HAP-1 (cell line): ENCODE measurements around the gene ZDHHC7.

ENCODE experiments used
- DNase-seq, 2 experiments: peaks; one replicate each; pipeline ENCODE4 v3.0.0-alpha.2; 2016 to 2020; ENCODE audit warnings: low spot score in 2 of 2
- H3K27me3 ChIP-seq: fragments of 250-450 bp; sonication (Bioruptor Pico); 2 replicates; pipeline ENCODE4 v1.5.1; 2020; ENCODE audit warnings: low read depth, mild to moderate bottlenecking, moderate library complexity
- H3K36me3 ChIP-seq: fragments of 250-450 bp; sonication (Bioruptor Pico); replicated peaks from 2 replicates; pipeline ENCODE4 v1.5.1; 2020; ENCODE audit warnings: mild to moderate bottlenecking
- H3K4me1 ChIP-seq: fragments of 250-450 bp; sonication (Bioruptor Pico); 2 replicates; pipeline ENCODE4 v1.5.1; 2020; ENCODE audit warnings: mild to moderate bottlenecking
- H3K4me3 ChIP-seq: fragments of 250-450 bp; sonication (Bioruptor Pico); 2 replicates; pipeline ENCODE4 v1.5.1; 2020; ENCODE audit warnings: mild to moderate bottlenecking, moderate library complexity
- H3K9me3 ChIP-seq: fragments of 250-450 bp; sonication (Bioruptor Pico); 2 replicates; pipeline ENCODE4 v1.5.1; 2020; ENCODE audit warnings: mild to moderate bottlenecking, moderate library complexity
- in situ Hi-C: fragments of 300-500 bp; cut with MboI; formaldehyde crosslinking; loops from 3 replicates; pipeline ENCODE4 v1.14.3; 2020; ENCODE audit warnings: low sequenced_read_pairs, inconsistent platforms, mixed read lengths

Gene ZDHHC7

DNA sequence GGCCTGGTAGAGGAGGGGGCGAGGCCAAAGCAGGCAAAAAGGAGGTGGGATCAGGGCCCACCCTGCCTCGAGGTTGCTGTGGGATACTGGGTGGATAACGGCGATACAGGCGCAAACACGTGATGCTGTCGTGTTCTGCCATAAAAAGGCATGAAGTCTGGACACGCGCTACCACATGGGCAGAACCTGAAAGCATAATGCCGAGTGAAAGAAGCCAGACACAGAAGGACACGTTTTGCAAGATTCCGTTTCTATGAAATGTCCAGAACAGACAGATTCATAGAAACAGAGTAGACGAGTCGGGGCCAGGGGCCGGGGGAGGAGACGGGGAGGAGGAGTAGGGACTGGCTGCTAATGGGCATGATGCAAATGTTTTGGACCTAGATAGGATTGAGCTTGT is 43.5 kb downstream of the ZDHHC7 start:
- in situ Hi-C loops = loop anchor here (5.0 kb wide), 2 partner anchors 216 to 456 kb away; no protein-coding TSS in a partner anchor

DNA sequence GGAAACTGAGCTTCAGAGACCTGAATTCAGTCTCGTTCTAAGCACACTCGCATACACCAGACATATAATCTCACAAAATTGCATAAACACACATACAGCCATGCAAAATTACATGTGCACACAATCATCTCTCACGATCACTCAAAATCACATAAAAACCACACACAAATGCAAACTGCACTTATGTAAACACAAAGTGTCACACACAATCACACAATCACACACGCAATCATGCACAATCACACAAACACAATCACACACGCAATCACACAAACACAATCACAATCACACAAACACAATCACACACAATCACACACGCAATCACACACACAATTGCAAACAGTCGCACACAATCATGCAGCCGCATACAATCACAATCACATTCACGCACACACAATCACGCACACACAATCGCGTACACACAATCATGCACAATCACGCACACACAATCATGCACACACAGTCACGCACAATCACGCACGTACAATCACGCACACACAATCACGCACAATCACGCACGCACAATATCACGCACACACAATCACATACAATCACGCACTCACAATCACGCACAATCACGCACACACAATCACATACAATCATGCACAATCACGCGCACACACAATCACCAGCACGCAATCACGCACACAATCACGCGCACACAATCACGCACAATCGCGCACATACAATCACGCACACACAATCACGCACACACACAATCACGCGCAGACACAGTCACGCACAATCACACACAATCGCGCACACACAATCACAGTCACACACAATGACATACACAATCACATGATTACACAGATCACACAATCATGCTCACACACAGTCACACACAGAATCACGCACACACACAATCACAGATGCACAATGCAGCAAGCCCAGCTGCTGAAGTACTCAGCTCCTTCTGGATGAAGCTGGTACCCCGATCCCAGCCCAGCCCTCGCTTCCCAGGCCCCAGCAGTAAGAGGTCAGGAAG is 45.6 kb downstream of the ZDHHC7 start:
- H3K4me1 ChIP-seq = no peaks in the 10 kb centered on the region
- 0 out of 2 replicates have a peak, but pooled peaks cover 6% of the 10 kb centered on the region for H3K27me3 ChIP-seq
- in situ Hi-C loops = loop anchor here (5.0 kb wide), 2 partner anchors 213 to 453 kb away; no protein-coding TSS in a partner anchor
- H3K9me3 ChIP-seq = no peaks in the 10 kb centered on the region
- H3K36me3 ChIP-seq = no peaks in the 10 kb centered on the region
- H3K4me3 ChIP-seq = no peak overlapping the region
- DNase-seq = no peak

More for the DNA sequence above, 43.5 kb downstream of the ZDHHC7 start:
- Histone ChIP-seq H3K36me3 (no peaks in the 10 kb centered on the region), H3K4me1 (no peaks in the 10 kb centered on the region), H3K9me3 (no peaks in the 10 kb centered on the region), H3K27me3 (0 out of 2 replicates have a peak, but pooled peaks cover 6% of the 10 kb centered on the region), H3K4me3 (no peak overlapping the region)
- no peak for DNase-seq

DNA sequence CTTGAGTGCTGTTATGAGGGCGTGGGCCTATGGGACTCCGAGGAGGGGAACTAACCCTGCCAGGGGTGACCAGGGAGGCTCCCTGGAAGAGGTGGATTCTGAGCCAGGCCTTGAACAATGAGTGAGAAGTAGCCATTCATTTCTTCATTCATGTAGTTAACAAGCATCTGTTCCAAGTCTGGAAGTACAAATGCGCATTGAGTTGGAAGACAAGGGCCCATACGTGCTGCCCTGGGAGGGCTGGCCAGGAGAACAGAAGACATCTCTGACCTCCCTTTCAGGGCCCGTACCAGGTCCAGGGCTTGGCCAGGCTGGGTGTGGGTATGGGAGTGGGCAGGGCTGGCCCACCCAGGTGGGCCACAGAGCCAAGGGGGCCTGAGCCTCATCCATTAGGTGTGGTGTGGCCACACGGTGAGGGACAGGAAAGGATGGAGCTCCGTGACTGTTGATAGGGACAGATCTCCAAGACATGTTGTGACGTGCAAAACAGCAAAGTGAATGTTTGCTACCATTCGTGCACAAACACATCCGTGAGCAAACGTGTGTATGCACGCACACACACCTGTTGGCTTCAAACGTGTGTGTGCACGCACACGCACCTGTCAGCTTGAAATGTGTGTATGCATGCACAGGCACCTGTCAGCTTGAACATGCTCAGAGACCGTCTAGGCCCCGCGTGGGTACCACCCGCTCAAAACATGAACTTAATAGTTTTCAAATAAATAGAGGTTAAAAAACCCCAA is 46.8 kb downstream of the ZDHHC7 start:
- no peak overlapping the region for H3K4me3 ChIP-seq
- 0 out of 2 replicates have a peak, but pooled peaks cover 6% of the 10 kb centered on the region for H3K27me3 ChIP-seq
- DNase-seq = no peak
- H3K9me3 ChIP-seq = no peaks in the 10 kb centered on the region
- no peaks in the 10 kb centered on the region for H3K4me1 ChIP-seq
- in situ Hi-C loops = loop anchor here (5.0 kb wide), 2 partner anchors 212 to 452 kb away; no protein-coding TSS in a partner anchor
- no peaks in the 10 kb centered on the region for H3K36me3 ChIP-seq

GRCh38 chr16:84963066-84963465 is 48.3 kb downstream of the ZDHHC7 start:
- H3K4me3 ChIP-seq = no peak overlapping the region
- DNase-seq = no peak
- H3K27me3 ChIP-seq = 0 out of 2 replicates have a peak, but pooled peaks cover 6% of the 10 kb centered on the region
- in situ Hi-C loops = no loop called here
- no peaks in the 10 kb centered on the region for H3K36me3 ChIP-seq
- no peaks in the 10 kb centered on the region for H3K9me3 ChIP-seq
- no peaks in the 10 kb centered on the region for H3K4me1 ChIP-seq

DNA sequence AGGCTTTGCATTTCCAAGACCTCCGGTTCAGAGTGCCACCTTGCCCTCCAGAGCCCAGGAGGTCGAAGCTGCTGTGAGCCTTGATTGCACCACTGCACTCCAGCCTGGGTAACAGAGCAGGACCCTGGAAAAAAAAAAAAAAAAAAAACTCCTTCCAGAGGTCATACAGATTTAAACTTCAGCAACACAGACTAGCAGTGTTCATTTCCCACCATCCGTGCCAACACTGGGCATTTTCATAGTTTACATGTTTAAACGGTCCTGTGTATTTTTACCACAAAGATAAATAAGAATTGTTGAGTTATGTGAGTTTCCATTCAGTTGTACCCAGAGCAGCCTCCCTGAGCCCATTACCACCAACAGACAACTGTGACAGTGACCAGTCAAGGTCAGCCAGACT is 50.4 kb downstream of the ZDHHC7 start:
- in situ Hi-C loops = no loop called here
- H3K27me3 ChIP-seq = 0 out of 2 replicates have a peak, but pooled peaks cover 6% of the 10 kb centered on the region
- H3K9me3 ChIP-seq = no peaks in the 10 kb centered on the region

DNA sequence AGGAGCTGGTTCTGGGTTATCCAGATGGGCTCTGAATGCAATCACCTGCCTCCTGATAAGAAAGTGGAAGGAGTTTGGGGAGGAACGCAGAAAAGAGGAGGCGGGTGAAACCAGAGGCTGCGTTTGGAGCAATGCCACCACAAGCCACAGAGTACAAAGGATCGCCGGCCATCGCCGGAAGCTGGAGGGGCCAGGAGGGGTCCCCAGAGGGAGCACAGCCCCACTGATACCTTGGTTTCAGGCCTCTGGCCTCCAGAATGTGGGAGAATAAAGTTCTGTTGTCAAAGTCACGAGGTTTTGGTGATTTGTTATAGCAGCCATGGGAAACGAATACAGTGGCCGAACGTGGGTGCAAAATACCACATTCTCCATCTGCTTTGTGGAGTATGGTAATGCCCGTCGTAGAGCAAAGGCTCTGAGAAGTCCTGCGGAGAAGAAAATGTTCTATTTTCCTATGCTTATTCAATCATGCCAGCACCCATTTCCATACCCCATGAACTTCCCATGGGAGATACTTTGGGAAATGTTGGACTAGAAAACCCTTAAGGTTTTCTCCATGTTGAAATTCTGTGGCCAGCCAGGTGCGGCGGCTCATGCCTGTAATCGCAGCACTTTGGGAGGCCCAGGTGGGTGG is 51.4 kb downstream of the ZDHHC7 start:
- H3K4me3 ChIP-seq = no peak overlapping the region
- in situ Hi-C loops = no loop called here
- H3K36me3 ChIP-seq = no peaks in the 10 kb centered on the region

More for the DNA sequence above, 50.4 kb downstream of the ZDHHC7 start:
- DNase-seq = no peak
- no peaks in the 10 kb centered on the region for H3K4me1 ChIP-seq
- H3K36me3 ChIP-seq = no peaks in the 10 kb centered on the region
- H3K4me3 ChIP-seq = no peak overlapping the region

GRCh38 chr16:84959045-84959576 is 52.2 kb downstream of the ZDHHC7 start:
- Histone ChIP-seq H3K36me3 (no peaks in the 10 kb centered on the region), H3K4me3 (no peak overlapping the region), H3K27me3 (0 out of 2 replicates have a peak, but pooled peaks cover 6% of the 10 kb centered on the region), H3K9me3 (no peaks in the 10 kb centered on the region), H3K4me1 (no peaks in the 10 kb centered on the region)
- in situ Hi-C loops = no loop called here
- no peak for DNase-seq

More for the DNA sequence above, 51.4 kb downstream of the ZDHHC7 start:
- DNase-seq = no peak
- no peaks in the 10 kb centered on the region for H3K4me1 ChIP-seq
- H3K27me3 ChIP-seq = 0 out of 2 replicates have a peak, but pooled peaks cover 6% of the 10 kb centered on the region
- H3K9me3 ChIP-seq = no peaks in the 10 kb centered on the region

DNA sequence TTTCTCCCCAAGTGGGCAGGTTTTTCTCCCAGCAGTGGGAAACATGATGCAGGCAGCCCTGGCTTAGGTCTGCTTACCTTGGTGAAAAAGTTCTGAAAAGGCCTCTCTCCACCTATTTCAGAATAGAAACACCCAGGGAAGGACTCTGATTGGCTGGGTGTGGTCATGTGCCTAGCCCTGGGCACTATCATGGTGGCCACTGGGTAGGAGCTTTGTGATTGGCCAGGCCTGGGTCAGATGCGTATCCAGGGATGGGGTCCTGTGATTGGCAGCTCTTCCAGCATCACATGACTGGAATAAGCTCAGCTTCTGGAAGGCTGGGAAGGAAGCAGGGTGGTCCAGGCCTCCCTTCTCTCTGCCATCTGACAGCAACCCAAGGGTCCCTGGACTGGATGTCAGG is 53.5 kb downstream of the ZDHHC7 start:
- H3K4me3 ChIP-seq = no peak overlapping the region
- H3K27me3 ChIP-seq = no peaks in the 10 kb centered on the region
- no peaks in the 10 kb centered on the region for H3K36me3 ChIP-seq
- no peak for DNase-seq
- in situ Hi-C loops = no loop called here
- no peaks in the 10 kb centered on the region for H3K4me1 ChIP-seq
- H3K9me3 ChIP-seq = no peaks in the 10 kb centered on the region

DNA sequence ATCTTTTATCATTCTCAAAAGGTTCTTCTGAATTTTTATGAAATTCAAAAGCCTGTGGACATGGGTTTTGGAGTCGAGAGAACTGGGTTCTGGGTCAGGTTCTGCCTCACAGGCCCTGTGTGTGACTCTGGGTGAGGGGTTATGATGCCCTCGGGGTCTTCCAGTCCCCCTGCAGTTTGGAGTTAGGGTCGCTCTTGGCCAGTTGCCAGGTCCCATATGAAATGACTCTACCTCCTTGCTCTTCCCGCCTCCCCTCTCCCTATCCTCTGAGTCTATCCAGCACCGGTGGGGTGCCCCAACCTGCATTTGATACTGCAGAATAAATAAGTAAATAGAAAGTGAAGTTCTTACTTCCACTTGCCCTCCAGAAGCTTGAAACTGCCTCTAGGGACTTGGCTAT is 54.1 kb downstream of the ZDHHC7 start:
- H3K9me3 ChIP-seq = no peaks in the 10 kb centered on the region
- in situ Hi-C loops = no loop called here
- H3K27me3 ChIP-seq = no peaks in the 10 kb centered on the region
- no peak for DNase-seq
- H3K4me3 ChIP-seq = no peak overlapping the region
- no peaks in the 10 kb centered on the region for H3K4me1 ChIP-seq
- no peaks in the 10 kb centered on the region for H3K36me3 ChIP-seq

- Histone ChIP-seq H3K4me3 (no peak overlapping the region), H3K4me1 (no peaks in the 10 kb centered on the region), H3K36me3 (no peaks in the 10 kb centered on the region), H3K27me3 (no peaks in the 10 kb centered on the region), H3K9me3 (no peaks in the 10 kb centered on the region)
- no peak for DNase-seq
- in situ Hi-C loops = no loop called here
Observed at GRCh38 chr16:84955427-84955826, 55.9 kb downstream of the ZDHHC7 start.

DNA sequence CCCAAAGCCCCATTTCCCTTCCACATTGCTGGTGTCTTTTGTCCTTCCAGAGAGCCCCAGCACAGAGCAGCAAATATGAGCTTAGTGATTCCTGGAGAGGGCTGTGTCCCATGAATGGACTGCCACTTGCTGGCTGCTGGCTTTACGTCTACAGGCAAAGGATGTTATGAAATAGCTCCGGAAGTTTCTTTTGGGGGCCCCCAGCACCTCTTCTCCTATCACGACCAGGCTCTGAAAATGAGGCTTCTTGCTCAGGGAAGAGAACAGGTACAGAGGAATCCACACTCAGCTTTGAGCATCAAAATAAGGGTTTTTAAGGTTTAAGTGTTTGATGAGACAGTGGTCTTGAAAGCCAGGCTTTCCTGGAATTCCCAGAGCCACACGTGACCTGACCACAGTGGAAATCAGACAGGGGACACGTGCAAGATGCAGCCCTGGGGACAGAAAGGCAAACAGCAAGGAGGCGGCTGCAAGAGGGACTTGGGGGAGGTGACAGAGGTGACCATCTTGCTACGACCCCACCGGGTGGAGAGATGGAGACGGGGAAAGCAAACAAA is 58.1 kb downstream of the ZDHHC7 start:
- in situ Hi-C loops = no loop called here
- no peaks in the 10 kb centered on the region for H3K27me3 ChIP-seq

DNA sequence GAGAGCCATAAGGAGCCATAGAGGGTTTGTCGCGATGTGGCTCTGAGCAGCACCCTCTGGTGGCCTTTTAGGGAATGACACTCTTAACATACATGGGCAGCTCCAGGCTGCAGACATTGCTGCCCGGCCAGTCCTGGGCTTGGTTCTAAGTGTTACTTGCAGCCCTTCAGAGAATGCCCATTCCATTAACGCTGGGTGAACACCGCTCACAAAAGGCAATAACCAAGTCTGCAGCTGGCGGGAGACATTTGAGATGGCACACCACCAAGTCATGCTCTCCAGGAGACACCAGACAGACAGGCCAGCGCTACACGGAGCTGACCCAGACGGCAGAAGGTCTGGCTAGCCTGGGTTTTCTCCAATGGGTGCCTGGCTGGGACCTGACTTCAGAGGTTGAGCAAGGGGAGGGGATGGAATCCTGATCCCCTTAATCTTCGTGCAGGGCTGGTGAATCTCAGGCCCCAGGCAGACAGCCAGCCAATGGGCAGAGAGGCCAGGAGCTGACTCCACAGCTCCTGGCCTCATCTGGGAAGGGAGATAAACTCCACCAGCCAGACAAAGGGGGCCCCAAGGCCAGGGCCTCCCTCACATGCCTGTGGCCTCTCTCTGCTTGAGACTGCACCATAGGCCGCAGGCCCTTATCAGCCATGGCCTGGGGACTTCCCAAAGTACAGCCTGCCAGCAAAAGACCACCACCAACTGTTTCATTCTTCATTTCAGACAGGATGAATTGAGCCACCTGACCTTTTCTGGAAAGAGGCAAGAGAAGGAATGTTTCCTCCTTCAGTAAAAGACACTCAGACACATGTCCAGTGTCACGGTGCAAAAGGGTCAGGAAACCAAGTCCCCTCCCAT is 58.8 kb downstream of the ZDHHC7 start:
- in situ Hi-C loops = no loop called here

More for the DNA sequence above, 58.1 kb downstream of the ZDHHC7 start:
- no peaks in the 10 kb centered on the region for H3K36me3 ChIP-seq
- H3K4me1 ChIP-seq = no peaks in the 10 kb centered on the region
- no peak for DNase-seq
- H3K4me3 ChIP-seq = no peak overlapping the region
- no peaks in the 10 kb centered on the region for H3K9me3 ChIP-seq

More for the DNA sequence above, 58.8 kb downstream of the ZDHHC7 start:
- Histone ChIP-seq H3K9me3 (no peaks in the 10 kb centered on the region), H3K4me3 (no peak overlapping the region), H3K36me3 (no peaks in the 10 kb centered on the region), H3K4me1 (no peaks in the 10 kb centered on the region), H3K27me3 (no peaks in the 10 kb centered on the region)
- peak; percentile 73 to 87 for DNase-seq
